Tibial artery (tissue), 4 donors: Measurements from ENCODE around the gene SNX10.

ENCODE experiments used
- DNase-seq, 2 donors: peaks; one replicate each; pipeline ENCODE4 v3.0.0-alpha.2; 2019
- H3K27ac ChIP-seq, 2 donors: fragments of 200-600 bp; sonication (generic) in 1 of 2; 1 replicate in 1 of 2; 2 replicates in 1 of 2; pipeline ENCODE4 v1.5.1; 2018 to 2019; ENCODE audit warnings: mild to moderate bottlenecking in 1 of 2
- H3K27me3 ChIP-seq, 2 donors: fragments of 200-600 bp; sonication (generic) in 1 of 2; one replicate each; pipeline versions ENCODE4 v1.5.1 to v1.6.0; 2016 to 2019
- H3K36me3 ChIP-seq, 3 donors: fragments of 200-600 bp; sonication (generic) in 2 of 3; one replicate each; pipeline ENCODE4 v1.5.1; 2016 to 2019; ENCODE audit warnings: mild to moderate bottlenecking in 2 of 3
- H3K4me1 ChIP-seq, 4 donors: fragments of 200-600 bp; sonication (generic) in 2 of 4; 1 replicate in 3 of 4; 2 replicates in 1 of 4; pipeline ENCODE4 v1.5.1; 2016 to 2019
- H3K4me3 ChIP-seq, 2 donors: fragments of 200-600 bp; sonication (generic) in 1 of 2; 1 replicate in 1 of 2; 2 replicates in 1 of 2; pipeline ENCODE4 v1.5.1; 2018 to 2019; ENCODE audit warnings: mild to moderate bottlenecking in 2 of 2
- H3K9me3 ChIP-seq, 3 donors: fragments of 200-600 bp; sonication (generic) in 1 of 3; one replicate each; pipeline ENCODE4 v1.5.1; 2016 to 2019
- intact Hi-C: fragments of 100-400 bp; cut with DNase I; formaldehyde crosslinking; loops from one replicate; pipeline ENCODE4 v1.15.0; 2023; ENCODE audit warnings: low total_unique reads
- TF ChIP-seq, protein P1 (sequence below), 2 experiments: fragments of 200-600 bp in 1 of 2; fragments of 450-650 bp in 1 of 2; IDR thresholded peaks; one replicate each; pipeline ENCODE4 v1.5.1; 2017 to 2019; ENCODE audit warnings: antibody characterized with exemption in 2 of 2, mild to moderate bottlenecking in 1 of 2, moderate library complexity in 1 of 2

SNX10 gene

DNA sequence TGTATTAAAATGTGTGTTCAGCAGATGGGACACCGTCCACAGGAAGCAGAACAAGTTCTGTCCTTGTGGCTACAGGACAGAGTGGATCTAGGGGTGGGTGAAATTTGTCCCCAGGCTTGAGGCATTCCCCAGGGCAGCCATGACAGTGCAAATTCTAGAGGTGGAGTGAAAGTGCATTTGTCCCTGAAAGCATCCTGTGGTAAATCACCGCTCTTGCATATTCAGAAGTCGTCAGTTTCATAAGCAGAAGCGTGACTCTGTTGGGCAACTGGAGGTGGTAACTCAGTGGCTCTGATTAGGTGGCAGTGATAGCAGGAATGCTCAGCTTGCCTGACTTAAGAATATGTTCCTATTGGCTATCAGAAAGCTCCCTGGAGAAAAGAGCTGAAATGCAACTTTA, 96.6 kb downstream of the SNX10 start:
- Histone ChIP-seq H3K4me1 (no peaks in the 10 kb centered on the region), H3K4me3 (no peak overlapping the region), H3K27me3 (peaks cover 0 to 50% of the 10 kb centered on the region in 2 donors), H3K36me3 (no peaks in the 10 kb centered on the region), H3K9me3 (no peaks in the 10 kb centered on the region), H3K27ac (no peak overlapping the region)
- no peak for DNase-seq
- intact Hi-C loops, result no loop called here
- TF ChIP-seq, protein P1, sequence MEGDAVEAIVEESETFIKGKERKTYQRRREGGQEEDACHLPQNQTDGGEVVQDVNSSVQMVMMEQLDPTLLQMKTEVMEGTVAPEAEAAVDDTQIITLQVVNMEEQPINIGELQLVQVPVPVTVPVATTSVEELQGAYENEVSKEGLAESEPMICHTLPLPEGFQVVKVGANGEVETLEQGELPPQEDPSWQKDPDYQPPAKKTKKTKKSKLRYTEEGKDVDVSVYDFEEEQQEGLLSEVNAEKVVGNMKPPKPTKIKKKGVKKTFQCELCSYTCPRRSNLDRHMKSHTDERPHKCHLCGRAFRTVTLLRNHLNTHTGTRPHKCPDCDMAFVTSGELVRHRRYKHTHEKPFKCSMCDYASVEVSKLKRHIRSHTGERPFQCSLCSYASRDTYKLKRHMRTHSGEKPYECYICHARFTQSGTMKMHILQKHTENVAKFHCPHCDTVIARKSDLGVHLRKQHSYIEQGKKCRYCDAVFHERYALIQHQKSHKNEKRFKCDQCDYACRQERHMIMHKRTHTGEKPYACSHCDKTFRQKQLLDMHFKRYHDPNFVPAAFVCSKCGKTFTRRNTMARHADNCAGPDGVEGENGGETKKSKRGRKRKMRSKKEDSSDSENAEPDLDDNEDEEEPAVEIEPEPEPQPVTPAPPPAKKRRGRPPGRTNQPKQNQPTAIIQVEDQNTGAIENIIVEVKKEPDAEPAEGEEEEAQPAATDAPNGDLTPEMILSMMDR (IDR thresholded peaks at IDR 0.05), result no peak

- intact Hi-C loops, result no loop called here
- H3K4me1 ChIP-seq, result no peaks in the 10 kb centered on the region
- TF ChIP-seq, protein P1 (IDR thresholded peaks at IDR 0.05), result no peak
These were observed 98.4 kb downstream of the SNX10 start for GRCh38 chr7:26390016-26390415.

GRCh38 chr7:26393818-26394217, 102.2 kb downstream of the SNX10 start:
- H3K27me3 ChIP-seq, result peaks cover 0 to 15% of the 10 kb centered on the region in 2 donors
- TF ChIP-seq, protein P1 (IDR thresholded peaks at IDR 0.05), result no peak
- H3K9me3 ChIP-seq, result no peaks in the 10 kb centered on the region
- H3K27ac ChIP-seq, result no peak overlapping the region
- DNase-seq, result no peak
- H3K36me3 ChIP-seq, result no peaks in the 10 kb centered on the region
- H3K4me3 ChIP-seq, result no peak overlapping the region
- H3K4me1 ChIP-seq, result peaks cover 0 to 11% (median 6%) of the 10 kb centered on the region in 4 donors
- intact Hi-C loops, result no loop called here

More at GRCh38 chr7:26390016-26390415, 98.4 kb downstream of the SNX10 start:
- H3K36me3 ChIP-seq, result no peaks in the 10 kb centered on the region
- no peak overlapping the region for H3K4me3 ChIP-seq
- H3K9me3 ChIP-seq, result no peaks in the 10 kb centered on the region
- H3K27me3 ChIP-seq, result peaks cover 0 to 44% of the 10 kb centered on the region in 2 donors
- DNase-seq, result no peak
- no peak overlapping the region for H3K27ac ChIP-seq

- no peaks in the 10 kb centered on the region for H3K36me3 ChIP-seq
- DNase-seq, result peak in 1 of 2 donors; percentile 21
- H3K4me3 ChIP-seq, result no peak overlapping the region
- intact Hi-C loops, result no loop called here
- peaks cover 0 to 19% (median 9%) of the 10 kb centered on the region in 4 donors for H3K4me1 ChIP-seq
- TF ChIP-seq, protein P1 (IDR thresholded peaks at IDR 0.05), result no peak
- H3K27me3 ChIP-seq, result no peaks in the 10 kb centered on the region
- H3K9me3 ChIP-seq, result no peaks in the 10 kb centered on the region
- no peak overlapping the region for H3K27ac ChIP-seq
These were observed 105.7 kb downstream of the SNX10 start for GRCh38 chr7:26397332-26397731.

- H3K4me3 ChIP-seq, result peak overlapping the region; percentile 53 to 80
- DNase-seq, result peak in 1 of 2 donors; percentile 22
- intact Hi-C loops, result no loop called here
- TF ChIP-seq, protein P1 (IDR thresholded peaks at IDR 0.05), result no peak
- H3K36me3 ChIP-seq, result no peaks in the 10 kb centered on the region
- peak overlapping the region; percentile 45 to 60 for H3K27ac ChIP-seq
- H3K4me1 ChIP-seq, result peaks cover 0 to 19% (median 9%) of the 10 kb centered on the region in 4 donors
- H3K27me3 ChIP-seq, result no peaks in the 10 kb centered on the region
- no peaks in the 10 kb centered on the region for H3K9me3 ChIP-seq
These were observed 106.2 kb downstream of the SNX10 start for GRCh38 chr7:26397796-26398426.
